Gastroesophageal sphincter (tissue), 3 donors: ENCODE measurements around the gene UMAD1.

Source experiments
- CTCF ChIP-seq, 4 experiments: fragments of 200-600 bp in 2 of 4; fragments of 450-650 bp in 2 of 4; sonication (generic) in 1 of 4; IDR thresholded peaks; one replicate each; pipeline ENCODE4 v1.5.1; 2017 to 2019; ENCODE audit warnings: antibody characterized with exemption in 4 of 4, mild to moderate bottlenecking in 2 of 4, moderate library complexity in 2 of 4
- EP300 ChIP-seq: sonication (generic); formaldehyde crosslinking; IDR thresholded peaks from one replicate; pipeline ENCODE4 v1.6.1; 2017; ENCODE audit warnings: antibody characterized with exemption, mild to moderate bottlenecking
- POLR2A ChIP-seq, 2 donors: fragments of 450-650 bp; IDR thresholded peaks; one replicate each; pipeline ENCODE4 v1.6.1; 2017; ENCODE audit warnings: antibody characterized with exemption in 2 of 2, mild to moderate bottlenecking in 2 of 2, moderate library complexity in 1 of 2

GRCh38 chr7:7862393-7862792 is 221.8 kb downstream of the UMAD1 start:
- TF ChIP-seq CTCF (IDR thresholded peaks at IDR 0.05) (no peak), EP300 (no peak), POLR2A (IDR thresholded peaks at IDR 0.05) (no peak)
